GM18498 (cell line): ENCODE measurements around the gene MAPK12.
"Not testable (repeated sequence)": the region's sequence is repeated elsewhere in the genome, so short reads cannot be mapped to it uniquely, and the experiment has no call there.

Experiments
- ATAC-seq: cut with Tn5 transposase; IDR thresholded peaks from one replicate; pipeline ENCODE4 v1.9.1; 2021; ENCODE audit warnings: mild to moderate bottlenecking, moderate library complexity; ENCODE audit not compliant: unreplicated experiment

Gene MAPK12

DNA sequence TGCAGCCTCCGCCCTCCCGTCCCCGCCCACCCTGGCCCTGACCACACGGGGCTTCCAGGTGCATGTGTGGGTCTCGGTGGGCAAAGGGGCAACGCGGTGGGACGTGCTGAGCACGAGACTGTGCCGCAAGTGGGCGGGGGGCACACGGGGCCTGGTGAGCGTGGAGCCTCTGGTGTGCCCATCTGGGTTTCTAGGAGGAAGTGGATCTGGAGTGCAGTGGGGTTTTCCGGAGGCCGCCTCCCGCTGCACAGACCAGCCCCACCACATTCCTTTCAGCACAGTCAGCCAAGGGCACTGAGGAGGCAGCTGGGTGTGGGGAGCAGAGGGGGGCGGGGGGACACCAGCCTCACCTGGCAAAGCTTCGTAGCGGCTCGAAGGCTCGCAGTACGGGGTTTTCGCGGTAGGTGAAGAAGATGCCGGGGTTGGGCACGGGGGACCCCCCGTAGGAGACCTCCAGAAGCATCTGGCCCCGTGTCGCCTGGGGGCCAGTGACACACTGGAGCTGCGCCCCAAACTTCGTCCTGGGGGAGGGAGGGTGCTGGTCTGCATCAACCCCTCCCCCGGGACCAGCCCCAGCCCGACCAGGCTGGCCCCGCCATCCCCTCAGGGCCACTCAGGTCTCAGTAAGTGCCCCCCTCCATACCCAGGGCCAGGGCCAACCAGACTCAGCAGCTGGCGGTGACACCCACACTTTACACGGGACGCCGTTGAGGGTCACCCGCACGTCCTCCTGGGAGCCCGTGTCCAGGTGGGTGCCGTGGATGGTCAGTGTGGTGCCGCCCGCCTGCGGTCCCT is 21.1 kb upstream of the MAPK12 start:
- no peak for ATAC-seq

DNA sequence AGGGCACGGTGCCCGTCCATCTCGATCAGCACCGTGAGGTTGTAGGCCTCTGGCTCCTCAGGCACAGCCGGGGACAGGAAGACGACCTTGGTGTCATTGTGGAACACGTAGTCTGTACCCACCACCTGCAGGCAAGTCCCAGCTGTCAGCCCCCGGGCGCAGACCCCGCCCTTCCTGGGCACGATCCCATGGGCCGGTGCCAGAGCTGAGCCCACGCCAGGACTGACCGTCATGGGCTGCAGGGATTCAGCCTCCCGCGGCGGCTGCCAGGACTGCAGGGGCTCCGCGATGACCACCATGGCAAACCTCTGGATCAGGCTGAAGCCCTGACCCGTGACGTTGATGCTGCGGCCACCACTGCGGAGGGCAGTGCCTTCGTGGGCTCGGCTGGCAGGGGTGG is 20.5 kb upstream of the MAPK12 start:
- ATAC-seq: no peak

DNA sequence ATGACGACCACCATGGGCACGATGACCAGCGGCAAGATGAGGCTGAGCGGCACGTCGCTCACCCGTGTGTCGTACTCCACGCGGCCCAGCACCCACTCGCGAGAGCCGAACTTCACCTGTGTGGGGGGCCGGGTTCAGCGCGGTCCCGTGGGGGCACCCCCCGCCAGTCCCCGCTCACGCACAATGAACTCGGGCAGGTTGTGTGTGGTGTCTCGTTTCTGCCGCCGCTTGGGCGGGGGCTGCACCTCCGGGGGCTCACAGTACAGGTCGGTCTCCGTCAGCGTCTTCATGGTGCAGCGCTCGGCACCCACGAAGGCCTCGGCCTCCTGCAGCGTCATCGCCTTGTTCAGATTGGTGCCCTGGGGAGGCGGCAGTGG is 19.9 kb upstream of the MAPK12 start:
- ATAC-seq: no peak

DNA sequence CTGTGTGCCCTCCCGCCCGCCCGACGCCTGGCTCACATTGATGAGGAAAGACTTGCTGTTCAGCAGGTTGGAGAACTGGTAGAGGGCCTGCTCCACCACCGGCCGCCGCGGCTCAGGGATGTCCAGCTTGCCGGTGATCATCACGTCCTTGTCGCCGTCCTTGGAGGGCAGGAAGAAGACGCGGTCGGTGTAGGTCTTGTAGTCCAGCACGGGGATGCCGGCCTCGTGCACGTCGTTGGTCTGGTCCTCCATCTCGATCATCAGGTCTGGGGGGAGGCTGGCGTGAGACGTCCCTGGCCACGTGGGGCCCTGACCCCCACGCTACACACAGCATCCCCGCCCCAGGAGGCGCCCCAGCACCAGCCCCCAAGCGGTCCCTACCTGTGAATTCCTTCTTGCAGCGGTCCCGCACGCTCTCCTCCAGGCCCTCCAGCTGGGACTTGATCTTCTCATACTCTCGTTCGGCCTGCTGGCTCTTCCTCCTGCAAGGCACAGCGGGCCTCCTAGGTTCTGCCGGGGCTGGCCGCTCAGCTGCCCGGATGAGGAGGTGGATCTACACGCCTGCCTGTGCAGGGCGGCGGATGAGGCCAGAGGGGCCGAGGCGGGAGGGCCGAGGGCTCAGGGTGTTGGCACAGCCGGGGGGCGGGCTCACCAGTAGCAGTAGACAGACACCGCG is 19.4 kb upstream of the MAPK12 start:
- no peak for ATAC-seq

GRCh38 chr22:50280022-50280707 is 18.7 kb upstream of the MAPK12 start:
- ATAC-seq: no peak

DNA sequence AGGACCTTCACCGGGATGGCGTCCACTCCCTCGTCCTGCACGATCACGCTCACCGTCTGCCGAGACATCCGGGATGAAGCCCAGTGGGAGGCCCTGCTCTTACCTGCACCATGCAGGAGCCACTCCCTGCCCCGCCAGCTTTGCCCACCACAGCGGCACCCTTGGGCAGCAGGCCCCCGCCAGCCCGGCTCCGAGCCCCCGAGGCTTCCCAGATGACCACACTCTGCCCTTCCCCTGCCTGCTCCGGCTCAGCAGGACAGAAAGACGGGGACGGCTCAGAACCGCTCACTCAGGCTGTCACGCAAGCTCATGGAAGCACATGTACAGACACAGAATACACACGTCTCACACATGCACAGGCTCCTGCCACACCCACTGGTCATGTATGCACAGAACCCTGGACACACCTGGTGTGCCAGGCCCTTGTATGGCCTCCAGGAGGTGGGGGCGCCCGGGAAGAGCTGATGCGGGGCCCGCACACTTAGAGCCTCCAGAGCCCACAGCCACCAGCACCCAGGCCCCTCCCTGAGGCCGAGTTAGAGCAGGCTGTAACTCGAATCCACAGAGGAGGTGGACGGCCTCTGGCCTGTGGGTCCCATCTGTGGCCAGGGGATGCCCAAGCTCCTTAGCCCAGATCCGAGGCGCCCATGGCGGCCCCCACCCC is 17.6 kb upstream of the MAPK12 start:
- no peak for ATAC-seq

GRCh38 chr22:50278461-50278860 is 17.0 kb upstream of the MAPK12 start:
- ATAC-seq: no peak

DNA sequence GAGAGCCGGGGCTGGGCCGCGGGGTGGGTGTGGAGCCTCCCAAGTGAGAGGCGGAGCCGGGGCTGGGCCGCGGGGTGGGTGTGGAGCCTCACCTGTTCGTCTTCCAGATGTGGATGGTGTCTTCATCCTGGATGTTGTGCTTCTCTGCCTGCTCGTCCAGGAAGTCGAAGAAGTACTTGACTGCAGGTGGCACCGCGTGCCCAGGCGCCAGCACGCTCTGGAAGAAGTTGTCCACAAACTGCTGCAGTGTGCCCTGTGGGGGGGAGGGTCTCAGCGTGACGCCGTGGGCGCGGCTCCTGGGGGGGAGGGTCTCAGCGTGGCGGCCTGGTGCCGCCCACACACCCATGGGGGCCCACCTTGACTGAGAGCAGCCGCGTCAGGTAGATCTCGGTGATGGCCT is 16.3 kb upstream of the MAPK12 start:
- no peak for ATAC-seq

DNA sequence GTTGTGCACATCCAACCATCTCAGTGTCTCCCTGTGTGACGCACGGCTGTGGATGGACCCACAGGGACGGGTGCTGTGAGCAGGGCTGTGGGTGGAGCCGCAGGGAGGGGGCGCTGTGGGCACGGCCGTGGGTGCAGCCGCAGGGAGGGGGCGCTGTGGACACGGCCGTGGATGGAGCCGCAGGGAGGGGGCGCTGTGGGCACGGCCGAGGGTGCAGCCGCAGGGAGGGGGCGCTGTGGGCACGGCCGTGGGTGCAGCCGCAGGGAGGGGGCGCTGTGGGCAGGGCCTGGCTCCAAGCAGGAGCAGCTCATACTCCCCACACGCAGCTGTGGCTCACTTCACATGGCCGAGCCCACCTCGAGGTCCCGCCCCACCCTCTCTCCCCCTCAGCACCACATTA is 14.7 kb upstream of the MAPK12 start:
- peak; percentile 53 for ATAC-seq

DNA sequence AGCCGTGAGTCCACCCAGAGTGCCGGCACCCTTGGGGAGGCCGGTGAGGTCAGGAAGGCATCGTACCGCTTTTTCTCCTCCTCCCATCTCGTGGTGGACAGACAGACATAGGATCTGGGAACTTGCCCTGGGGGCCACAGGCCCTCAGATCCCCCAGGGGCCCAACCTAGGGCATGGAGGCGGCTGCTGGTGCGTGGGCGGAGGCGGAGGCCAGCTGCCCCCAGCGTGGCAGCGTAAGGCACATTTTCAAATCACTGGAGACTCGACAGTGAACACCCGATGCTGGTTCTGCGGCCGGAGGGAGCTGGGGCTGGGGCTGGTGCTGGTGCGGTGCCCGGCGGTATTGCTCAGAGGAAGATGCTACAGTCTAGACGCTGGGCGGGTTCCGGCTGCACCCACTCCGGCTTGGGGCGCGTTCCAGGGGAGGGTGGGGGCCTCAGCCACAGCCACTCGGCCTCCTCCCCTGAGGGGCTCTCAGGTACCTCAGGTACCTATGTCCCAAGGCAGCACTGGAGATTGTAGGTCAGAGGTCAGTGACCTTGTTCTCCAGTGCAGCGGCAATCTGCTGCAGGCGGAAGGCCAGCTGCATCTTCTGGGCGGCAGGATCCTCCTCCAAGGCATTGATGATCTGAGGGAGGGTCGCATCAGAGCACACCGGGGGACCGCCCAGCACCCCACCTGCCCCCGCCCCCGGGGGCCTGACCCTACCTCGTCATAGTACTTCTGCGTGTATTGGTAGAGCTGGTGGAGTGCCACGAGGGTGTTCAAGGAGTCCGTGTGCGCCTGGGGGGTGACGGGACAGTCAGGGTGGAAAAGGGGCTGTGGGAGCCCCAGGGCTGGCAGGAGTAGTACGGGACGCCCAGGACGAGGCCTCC is 13.9 kb upstream of the MAPK12 start:
- no peak for ATAC-seq

GRCh38 chr22:50274771-50275170 is 13.3 kb upstream of the MAPK12 start:
- ATAC-seq: no peak

GRCh38 chr22:50274311-50274710 is 12.8 kb upstream of the MAPK12 start:
- ATAC-seq: no peak

DNA sequence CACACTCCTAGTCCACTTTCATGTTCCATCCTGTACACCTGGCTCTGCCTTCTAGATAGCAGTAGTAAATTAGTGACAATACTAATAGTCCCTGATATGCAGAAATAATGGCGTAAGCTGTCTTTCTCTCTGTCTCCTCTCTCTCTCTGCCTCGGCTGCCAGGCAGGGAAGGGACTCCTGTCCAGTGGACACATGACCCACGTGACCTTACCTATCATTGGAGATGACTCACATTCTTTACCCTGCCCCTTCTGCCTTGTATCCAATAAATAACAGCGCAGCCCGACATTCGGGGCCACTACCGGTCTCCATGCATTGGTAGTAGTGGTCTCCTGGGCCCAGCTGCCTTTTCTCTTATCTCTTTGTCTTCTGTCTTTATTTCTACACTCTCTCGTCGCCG is 12.3 kb upstream of the MAPK12 start:
- ATAC-seq: not testable (repeated sequence)

DNA sequence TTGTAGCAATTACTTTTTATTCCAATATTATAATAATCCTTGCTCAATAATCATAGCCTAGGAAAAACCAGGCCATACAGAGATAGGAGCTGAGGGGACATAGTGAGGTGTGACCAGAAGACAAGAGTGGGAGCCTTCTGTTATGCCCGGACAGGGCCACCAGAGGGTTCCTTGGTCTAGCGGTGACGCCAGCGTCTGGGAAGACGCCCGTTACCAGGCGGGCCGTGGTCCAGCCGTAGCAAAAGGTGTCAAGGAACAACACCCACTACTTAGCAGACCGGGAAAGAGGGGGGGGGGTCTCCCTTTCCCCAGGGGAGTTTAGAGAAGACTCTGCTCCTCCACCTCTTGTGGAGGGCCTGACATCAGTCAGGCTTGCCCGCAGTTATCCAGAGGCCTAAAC is 11.9 kb upstream of the MAPK12 start:
- not testable (repeated sequence) for ATAC-seq

- no peak for ATAC-seq
These were observed 10.7 kb upstream of the MAPK12 start for GRCh38 chr22:50272044-50272802.

DNA sequence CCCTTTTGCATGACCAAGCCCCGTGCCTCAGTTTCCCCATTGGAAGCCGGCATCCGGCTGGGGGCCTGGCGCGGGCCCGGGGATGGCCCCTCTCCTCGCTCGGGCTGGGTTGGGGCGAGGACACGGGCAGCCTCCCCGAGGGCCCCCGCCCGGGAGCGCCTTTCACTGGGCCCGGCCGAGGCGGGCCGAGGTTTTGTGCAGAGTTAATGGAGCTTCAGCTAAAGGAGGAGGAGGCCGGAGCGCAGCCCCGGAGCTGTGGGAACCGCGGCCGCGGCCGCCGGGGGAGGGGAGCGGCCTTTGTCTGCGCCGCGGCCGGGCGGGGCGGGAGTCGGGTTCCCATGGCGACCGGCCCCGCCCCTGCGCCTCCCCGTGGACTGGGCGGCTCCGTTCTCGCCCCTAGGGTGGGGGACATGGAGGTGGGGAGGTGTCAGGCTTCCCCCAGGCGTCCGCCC is 10.1 kb upstream of the MAPK12 start:
- no peak for ATAC-seq

GRCh38 chr22:50270666-50271394 is 9.3 kb upstream of the MAPK12 start:
- no peak for ATAC-seq

GRCh38 chr22:50269970-50270665 is 8.6 kb upstream of the MAPK12 start, which contains the start of gene MAPK11:
Gene MAPK11 (minus strand): TSS chr22:50270380. CDS start chr22:50270292, 88 bp downstream.
- peak; percentile 47 for ATAC-seq
